ENCODE data around the gene TSPAN18.

Gene TSPAN18

GRCh38 chr11:44854741-44855492, 128.2 kb downstream of the TSPAN18 start:
- no peak for DNase-seq (ENCODE audit: low read depth, low spot score)
- H3K27me3 ChIP-seq (ENCODE audit: insufficient read depth, insufficient read length) = no peaks in the 10 kb centered on the region
- H3K4me3 ChIP-seq (ENCODE audit: insufficient read length, low read depth) = no peak overlapping the region
- H3K4me1 ChIP-seq (ENCODE audit: insufficient read depth, insufficient read length) = peaks cover 53% of the 10 kb centered on the region
- peaks cover 40% of the 10 kb centered on the region for H3K36me3 ChIP-seq (ENCODE audit: insufficient read depth, insufficient read length, low read length)
- H3K9me3 ChIP-seq (ENCODE audit: insufficient read depth, low read length) = no peaks in the 10 kb centered on the region
- H3K9ac ChIP-seq (ENCODE audit: insufficient read length, low read depth) = no peak overlapping the region
- TF ChIP-seq ZNF274 (IDR thresholded peaks at IDR 0.05; ENCODE audit: low read depth, low read length) (no peak), SUZ12 (IDR thresholded peaks at IDR 0.05; ENCODE audit: extremely low read depth, insufficient read depth, insufficient read length) (no peak), YY1 (IDR thresholded peaks at IDR 0.05; ENCODE audit: insufficient read depth, insufficient read length) (no peak)

GRCh38 chr11:44855493-44855849, 128.7 kb downstream of the TSPAN18 start:
- no peak overlapping the region for H3K4me3 ChIP-seq (ENCODE audit: insufficient read length, low read depth)

DNA sequence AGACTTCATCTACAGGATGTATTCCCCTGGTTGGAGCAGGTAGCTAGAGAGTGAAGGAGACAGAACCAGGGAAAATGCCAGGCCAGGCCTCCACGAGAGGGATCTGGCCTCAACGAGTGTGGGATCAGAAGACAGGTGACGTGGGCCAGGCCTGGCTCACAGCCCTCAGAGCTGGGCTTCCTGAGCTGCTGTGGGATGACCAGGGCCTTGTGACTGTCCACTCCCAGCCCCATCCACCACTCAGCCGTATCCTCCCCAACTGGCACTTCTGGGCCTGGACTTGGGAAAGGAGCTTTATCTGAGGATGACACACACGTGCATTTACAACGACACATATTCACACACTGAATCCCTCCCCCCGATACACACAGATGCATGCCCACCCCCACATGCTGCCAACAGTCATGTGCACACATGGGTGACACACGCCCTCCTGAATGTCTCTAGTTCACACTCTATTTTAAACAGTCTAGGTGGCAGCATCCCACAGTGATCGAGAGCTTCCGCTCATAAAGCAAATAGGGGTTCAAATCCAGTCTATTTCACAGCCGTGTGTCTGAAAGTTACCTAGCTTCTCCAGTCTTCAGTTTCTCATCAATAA, 130.8 kb downstream of the TSPAN18 start:
- no peaks in the 10 kb centered on the region for H3K27me3 ChIP-seq (ENCODE audit: insufficient read depth, insufficient read length)
- no peaks in the 10 kb centered on the region for H3K9me3 ChIP-seq (ENCODE audit: insufficient read depth, low read length)
- H3K9ac ChIP-seq (ENCODE audit: insufficient read length, low read depth) = peak overlapping the region; percentile 50
- no peak for TF ChIP-seq YY1 (IDR thresholded peaks at IDR 0.05; ENCODE audit: insufficient read depth, insufficient read length)
- TF ChIP-seq ZNF274 (IDR thresholded peaks at IDR 0.05; ENCODE audit: low read depth, low read length) = no peak
- no peak for TF ChIP-seq SUZ12 (IDR thresholded peaks at IDR 0.05; ENCODE audit: extremely low read depth, insufficient read depth, insufficient read length)
- DNase-seq (ENCODE audit: low read depth, low spot score) = no peak
- H3K4me1 ChIP-seq (ENCODE audit: insufficient read depth, insufficient read length) = peaks cover 59% of the 10 kb centered on the region
- H3K4me3 ChIP-seq (ENCODE audit: insufficient read length, low read depth) = no peak overlapping the region
- peaks cover 29% of the 10 kb centered on the region for H3K36me3 ChIP-seq (ENCODE audit: insufficient read depth, insufficient read length, low read length)

More at GRCh38 chr11:44855493-44855849, 128.7 kb downstream of the TSPAN18 start:
- Histone ChIP-seq H3K9ac (ENCODE audit: insufficient read length, low read depth) (no peak overlapping the region), H3K27me3 (ENCODE audit: insufficient read depth, insufficient read length) (no peaks in the 10 kb centered on the region), H3K4me1 (ENCODE audit: insufficient read depth, insufficient read length) (peaks cover 55% of the 10 kb centered on the region), H3K36me3 (ENCODE audit: insufficient read depth, insufficient read length, low read length) (peaks cover 45% of the 10 kb centered on the region), H3K9me3 (ENCODE audit: insufficient read depth, low read length) (no peaks in the 10 kb centered on the region)
- DNase-seq (ENCODE audit: low read depth, low spot score) = no peak
- TF ChIP-seq SUZ12 (IDR thresholded peaks at IDR 0.05; ENCODE audit: extremely low read depth, insufficient read depth, insufficient read length) (no peak), ZNF274 (IDR thresholded peaks at IDR 0.05; ENCODE audit: low read depth, low read length) (no peak)

GRCh38 chr11:44858796-44859527, 132.2 kb downstream of the TSPAN18 start:
- no peak overlapping the region for H3K4me3 ChIP-seq (ENCODE audit: insufficient read length, low read depth)
- no peak for TF ChIP-seq SUZ12 (IDR thresholded peaks at IDR 0.05; ENCODE audit: extremely low read depth, insufficient read depth, insufficient read length)
- TF ChIP-seq YY1 (IDR thresholded peaks at IDR 0.05; ENCODE audit: insufficient read depth, insufficient read length) = no peak
- no peak for TF ChIP-seq ZNF274 (IDR thresholded peaks at IDR 0.05; ENCODE audit: low read depth, low read length)
- DNase-seq (ENCODE audit: low read depth, low spot score) = peak; percentile 82
- no peaks in the 10 kb centered on the region for H3K9me3 ChIP-seq (ENCODE audit: insufficient read depth, low read length)
- H3K27me3 ChIP-seq (ENCODE audit: insufficient read depth, insufficient read length) = no peaks in the 10 kb centered on the region
- H3K9ac ChIP-seq (ENCODE audit: insufficient read length, low read depth) = no peak overlapping the region
- peaks cover 34% of the 10 kb centered on the region for H3K36me3 ChIP-seq (ENCODE audit: insufficient read depth, insufficient read length, low read length)
- H3K4me1 ChIP-seq (ENCODE audit: insufficient read depth, insufficient read length) = peaks cover 66% of the 10 kb centered on the region

DNA sequence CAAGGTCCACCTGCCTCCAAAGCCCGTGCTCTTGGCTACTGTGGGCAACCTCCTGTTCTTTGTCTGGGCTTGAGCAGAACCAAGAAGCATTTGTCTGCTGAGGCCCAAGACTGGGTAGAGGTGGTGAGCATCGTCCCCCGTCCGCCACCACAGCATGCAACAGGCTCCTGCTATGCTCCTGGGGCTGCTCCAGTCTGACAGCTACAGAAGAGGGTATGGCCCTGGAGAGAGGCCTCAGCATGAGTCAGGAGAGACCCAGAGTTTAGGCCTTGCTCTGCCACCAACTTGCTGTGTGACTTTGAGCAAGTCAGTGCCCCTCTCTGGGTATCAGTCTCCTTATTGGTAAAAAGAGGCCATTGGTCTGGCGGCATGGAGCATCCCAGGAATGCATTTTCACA, 132.8 kb downstream of the TSPAN18 start:
- Histone ChIP-seq H3K27me3 (ENCODE audit: insufficient read depth, insufficient read length) (no peaks in the 10 kb centered on the region), H3K4me1 (ENCODE audit: insufficient read depth, insufficient read length) (peaks cover 64% of the 10 kb centered on the region), H3K36me3 (ENCODE audit: insufficient read depth, insufficient read length, low read length) (peaks cover 34% of the 10 kb centered on the region), H3K9ac (ENCODE audit: insufficient read length, low read depth) (no peak overlapping the region), H3K4me3 (ENCODE audit: insufficient read length, low read depth) (no peak overlapping the region), H3K9me3 (ENCODE audit: insufficient read depth, low read length) (no peaks in the 10 kb centered on the region)
- TF ChIP-seq ZNF274 (IDR thresholded peaks at IDR 0.05; ENCODE audit: low read depth, low read length) (no peak), YY1 (IDR thresholded peaks at IDR 0.05; ENCODE audit: insufficient read depth, insufficient read length) (no peak), SUZ12 (IDR thresholded peaks at IDR 0.05; ENCODE audit: extremely low read depth, insufficient read depth, insufficient read length) (no peak)
- no peak for DNase-seq (ENCODE audit: low read depth, low spot score)

GRCh38 chr11:44860346-44860745, 133.6 kb downstream of the TSPAN18 start:
- H3K4me3 ChIP-seq (ENCODE audit: insufficient read length, low read depth) = no peak overlapping the region
- no peak for DNase-seq (ENCODE audit: low read depth, low spot score)
- H3K9ac ChIP-seq (ENCODE audit: insufficient read length, low read depth) = peak overlapping the region; percentile 12
- peaks cover 34% of the 10 kb centered on the region for H3K36me3 ChIP-seq (ENCODE audit: insufficient read depth, insufficient read length, low read length)
- H3K4me1 ChIP-seq (ENCODE audit: insufficient read depth, insufficient read length) = peaks cover 66% of the 10 kb centered on the region
- H3K9me3 ChIP-seq (ENCODE audit: insufficient read depth, low read length) = no peaks in the 10 kb centered on the region
- H3K27me3 ChIP-seq (ENCODE audit: insufficient read depth, insufficient read length) = no peaks in the 10 kb centered on the region
- no peak for TF ChIP-seq ZNF274 (IDR thresholded peaks at IDR 0.05; ENCODE audit: low read depth, low read length)
- no peak for TF ChIP-seq YY1 (IDR thresholded peaks at IDR 0.05; ENCODE audit: insufficient read depth, insufficient read length)
- TF ChIP-seq SUZ12 (IDR thresholded peaks at IDR 0.05; ENCODE audit: extremely low read depth, insufficient read depth, insufficient read length) = no peak
